IMR-90 (cell line): ENCODE measurements around the gene CLCNKA. TPM values are rescaled to one million over a fixed set of nuclear protein-coding genes. Genes with fewer than 3 reads are reported as not detected.
A peak's percentile ranks its signal among the peaks of the same experiment; 100 is the strongest.

Experiments
- ATAC-seq: fragments of 200-7000 bp; cut with Tn5 transposase; 2 replicates; pipeline ENCODE4 v1.9.1; 2020; ENCODE audit warnings: low read depth, mild to moderate bottlenecking, moderate library complexity
- BruUV-seq: library from RNA; stranded (reverse); fragments of 400-500 nt; replicated peaks from 2 replicates; lab custom pipeline; 2021; lab: Mats Ljungman, UMichigan
- CTCF ChIA-PET: fragments of 300-600 bp; formaldehyde crosslinking; extraction: SDS; loops from one replicate; lab custom pipeline; 2021; ENCODE audit warnings: antibody characterized with exemption; lab: Yijun Ruan, JAX
- POLR2A ChIA-PET: fragments of 300-600 bp; sonication (Branson Sonifier 250); formaldehyde crosslinking; loops from one replicate; lab custom pipeline; 2022; ENCODE audit warnings: antibody characterized with exemption; ENCODE audit not compliant: unreplicated experiment; lab: Charles Lee
- DNase-seq: peaks from one replicate; pipeline ENCODE4 v3.0.0; 2013
- H2AFZ ChIP-seq: replicated peaks from 2 replicates; pipeline ENCODE3; 2013; ENCODE audit warnings: low read length, mild to moderate bottlenecking; ENCODE audit not compliant: poor library complexity
- H2AK5ac ChIP-seq: 2 replicates; pipeline ENCODE4 v1.6.1; 2013; ENCODE audit warnings: low read depth, low read length, inconsistent platforms
- H2AK9ac ChIP-seq: replicated peaks from 2 replicates; pipeline ENCODE3; 2013; ENCODE audit warnings: mild to moderate bottlenecking, low read depth, low read length, moderate library complexity; ENCODE audit not compliant: poor library complexity
- H2BK120ac ChIP-seq: 2 replicates; pipeline ENCODE4 v1.6.1; 2013; ENCODE audit warnings: low read depth, low read length, inconsistent platforms
- H2BK15ac ChIP-seq: 3 replicates; pipeline ENCODE4 v1.6.1; 2013; ENCODE audit warnings: low read depth, low read length, inconsistent platforms
- H2BK20ac ChIP-seq: 2 replicates; pipeline ENCODE4 v1.6.1; 2013; ENCODE audit warnings: low read depth, mild to moderate bottlenecking, inconsistent platforms, low read length, moderate library complexity
- H2BK5ac ChIP-seq: 2 replicates; pipeline ENCODE4 v1.6.1; 2013; ENCODE audit warnings: mild to moderate bottlenecking, low read depth, low read length, inconsistent platforms; ENCODE audit not compliant: poor library complexity, severe bottlenecking
- H3K14ac ChIP-seq: replicated peaks from 2 replicates; pipeline ENCODE4 v1.6.1; 2013; ENCODE audit warnings: low read depth, low read length, inconsistent platforms
- H3K18ac ChIP-seq: 2 replicates; pipeline ENCODE4 v1.6.1; 2013; ENCODE audit warnings: low read depth, low read length, control low read depth
- H3K23ac ChIP-seq: 2 replicates; pipeline ENCODE4 v1.6.1; 2013; ENCODE audit warnings: low read depth, low read length, inconsistent platforms
- H3K27ac ChIP-seq: 2 replicates; pipeline ENCODE4 v1.5.1; 2013; ENCODE audit warnings: mild to moderate bottlenecking, control low read depth, low read length; ENCODE audit not compliant: insufficient read depth
- H3K27me3 ChIP-seq: 2 replicates; pipeline ENCODE4 v1.6.1; 2013; ENCODE audit warnings: low read length; ENCODE audit not compliant: control insufficient read depth, insufficient read depth
- H3K36me3 ChIP-seq: 2 replicates; pipeline ENCODE4 v1.6.1; 2013; ENCODE audit warnings: low read length, mixed read lengths; ENCODE audit not compliant: control insufficient read depth, insufficient read depth
- H3K4ac ChIP-seq: 2 replicates; pipeline ENCODE4 v1.6.1; 2013; ENCODE audit warnings: low read depth, low read length, inconsistent platforms
- H3K4me1 ChIP-seq: 2 replicates; pipeline ENCODE4 v1.6.1; 2013; ENCODE audit warnings: low read length, mixed read lengths; ENCODE audit not compliant: control insufficient read depth, insufficient read depth
- H3K4me2 ChIP-seq: 2 replicates; pipeline ENCODE4 v1.6.1; 2013; ENCODE audit warnings: low read depth, mild to moderate bottlenecking, control low read depth, low read length, moderate library complexity
- H3K4me3 ChIP-seq: 2 replicates; pipeline ENCODE4 v1.5.1; 2013; ENCODE audit warnings: low read depth, mild to moderate bottlenecking, control low read depth, low read length, moderate library complexity; ENCODE audit not compliant: insufficient read depth
- H3K56ac ChIP-seq: 2 replicates; pipeline ENCODE4 v1.6.1; 2013; ENCODE audit warnings: low read length, inconsistent platforms; ENCODE audit not compliant: insufficient read depth; ENCODE audit errors: extremely low read depth
- H3K79me1 ChIP-seq, 2 experiments: 2 replicates each; pipeline ENCODE4 v1.6.1; 2013; ENCODE audit warnings: low read length in 2 of 2, inconsistent platforms in 1 of 2, low read depth in 1 of 2
- H3K9ac ChIP-seq: 2 replicates; pipeline ENCODE4 v1.6.1; 2013; ENCODE audit warnings: low read depth, low read length, control low read depth
- H3K9me1 ChIP-seq: 2 replicates; pipeline ENCODE4 v1.6.1; 2013; ENCODE audit warnings: low read length, inconsistent platforms; ENCODE audit not compliant: insufficient read depth
- H3K9me3 ChIP-seq: 2 replicates; pipeline ENCODE4 v1.6.1; 2013; ENCODE audit warnings: low read length; ENCODE audit not compliant: control insufficient read depth, insufficient read depth
- H4K20me1 ChIP-seq: 2 replicates; pipeline ENCODE4 v1.6.1; 2013; ENCODE audit warnings: low read length, inconsistent platforms; ENCODE audit not compliant: insufficient read depth
- H4K5ac ChIP-seq: 2 replicates; pipeline ENCODE4 v1.6.1; 2013; ENCODE audit warnings: mild to moderate bottlenecking, low read depth, low read length, control low read depth
- H4K8ac ChIP-seq, 2 experiments: 2 replicates each; pipeline ENCODE4 v1.6.1; 2013; ENCODE audit warnings: low read depth in 2 of 2, low read length in 2 of 2, control low read depth in 1 of 2, inconsistent platforms in 1 of 2
- H4K91ac ChIP-seq: 2 replicates; pipeline ENCODE4 v1.6.1; 2013; ENCODE audit warnings: low read depth, low read length, inconsistent platforms; ENCODE audit not compliant: insufficient read depth
- BHLHE40 ChIP-seq: fragments of 150-350 bp; IDR thresholded peaks from 2 replicates; pipeline ENCODE4 v1.6.1; 2016; ENCODE audit warnings: mild to moderate bottlenecking, low read depth, low read length
- CTCF ChIP-seq: conservative IDR thresholded peaks from 2 replicates; pipeline ENCODE4 v1.5.1; 2012; ENCODE audit warnings: mild to moderate bottlenecking, low read depth, low read length, improper control_type of control experiment
- RCOR1 ChIP-seq: IDR thresholded peaks from 2 replicates; pipeline ENCODE4 v1.6.1; 2012; ENCODE audit warnings: mild to moderate bottlenecking, low read length, improper control_type of control experiment; ENCODE audit not compliant: insufficient replicate concordance
- WGBS, 2 experiments: methylation state at CpG; one replicate each; pipeline versions ENCODE4 v1.1.5 to v1.1.7; 2013; ENCODE audit warnings: missing lambda C conversion rate in 2 of 2; ENCODE audit not compliant: insufficient read length in 1 of 2; ENCODE audit errors: extremely low coverage in 2 of 2; 5-methylcytosine and 5-hydroxymethylcytosine counted together
- dilution Hi-C: fragments of 300-500 bp; cut with HindIII; formaldehyde crosslinking; loops from one replicate; pipeline ENCODE4 v1.14.3; 2018; ENCODE audit warnings: low sequenced_read_pairs; ENCODE audit not compliant: unreplicated experiment
- in situ Hi-C: fragments of 300-500 bp; cut with MboI; formaldehyde crosslinking; loops from 3 replicates; pipeline ENCODE4 v1.14.3; 2019; ENCODE audit warnings: low sequenced_read_pairs, inconsistent platforms, mixed read lengths
- intact Hi-C: fragments of 100-400 bp; cut with micrococcal nuclease; formaldehyde crosslinking; loops from 2 replicates; pipeline ENCODE4 v1.10.0; 2022
- polyA plus RNA-seq, 3 experiments: library from polyadenylated mRNA; depleted of rRNA; stranded (reverse); fragments of >200 nt; gene quantifications; 2 replicates each; pipeline ENCODE4 v1.2.3, GENCODE V29; 2012; ENCODE audit warnings: low replicate concordance in 1 of 3
- total RNA-seq: library from RNA; depleted of rRNA; stranded (reverse); fragments of >200 nt; gene quantifications from 2 replicates; pipeline ENCODE4 v1.2.3, GENCODE V29; 2012

CLCNKA gene
- total and polyA plus RNA-seq, 2 of the 4 experiments (the other 2 are of a cell fraction): 0.05 TPM; not detected in 1

- Histone ChIP-seq H3K4ac (peak overlapping the region; percentile 12; the same call in 1 of the 2 replicates), H2BK5ac (no peak overlapping the region), H3K14ac (no peak overlapping the region), H3K56ac (no peak overlapping the region), H3K23ac (no peak overlapping the region), H2AK9ac (no peak overlapping the region), H4K20me1 (no peaks in the 10 kb centered on the region), H3K9ac (no peak overlapping the region), H3K4me3 (no peak overlapping the region), H3K79me1 (no peaks in the 10 kb centered on the region), H3K4me2 (no peak overlapping the region), H2AFZ (peak overlapping the region; percentile 52), H3K9me3 (no peaks in the 10 kb centered on the region), H3K27me3 (no peaks in the 10 kb centered on the region), H2BK120ac (no peak overlapping the region), H2AK5ac (0 out of 2 replicates have a peak overlapping the region, but pooled peaks have one; percentile 48), H3K4me1 (peaks cover 31% of the 10 kb centered on the region), H2BK20ac (no peak overlapping the region), H4K5ac (no peak overlapping the region), H4K91ac (no peak overlapping the region), H4K8ac (no peak overlapping the region), H2BK15ac (no peak overlapping the region), H3K9me1 (peaks cover 3% of the 10 kb centered on the region), H3K27ac (no peak overlapping the region), H3K36me3 (no peaks in the 10 kb centered on the region), H3K18ac (no peak overlapping the region)
- ATAC-seq: no peak
- intact Hi-C loops: no loop called here
- no peak for DNase-seq
- in situ Hi-C loops: no loop called here
- 82% methylated on average over 2 of the region's 23 CpGs; no CpG with 5 or more reads in 1 of the 2 experiments for WGBS, 2 experiments
- CTCF ChIA-PET: no interaction called here
- POLR2A ChIA-PET: no interaction called here
- BruUV-seq: no TSS peak
- dilution Hi-C loops: no loop called here
- TF ChIP-seq RCOR1: no peak
- 0 out of 2 replicates have a peak, but pooled peaks have one; percentile 24 for TF ChIP-seq BHLHE40
- TF ChIP-seq CTCF: no peak
Observed at GRCh38 chr1:16015960-16016901, 5.6 kb upstream of the CLCNKA start.
